ENCODE measurements around the gene HEPHL1. TPM values are rescaled to one million over a fixed set of nuclear protein-coding genes. Genes with fewer than 3 reads are reported as not detected.

HEPHL1 gene
- total RNA-seq, 1 experiment from 2014 or later, result not detected

DNA sequence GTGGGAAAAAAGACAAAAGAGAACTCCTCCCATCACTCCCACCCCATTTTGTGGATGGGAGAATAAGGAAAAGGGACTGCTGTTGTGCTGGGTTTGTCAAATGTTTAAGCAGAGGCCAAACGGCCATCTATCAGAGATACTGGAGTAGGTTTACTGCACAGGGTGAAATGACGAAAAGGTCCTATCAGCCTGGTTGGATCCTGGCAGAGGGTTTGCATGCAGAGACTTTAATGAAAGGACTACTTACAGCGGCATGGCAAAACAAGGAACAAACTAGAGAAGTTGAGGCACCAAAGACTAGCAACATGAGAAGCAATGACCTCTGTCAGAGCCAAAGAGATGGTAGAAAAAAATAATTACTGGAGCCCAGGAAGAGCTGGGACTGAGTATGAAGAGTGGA lies 32.2 kb upstream of the HEPHL1 start (continued):
- TF ChIP-seq, protein P1, sequence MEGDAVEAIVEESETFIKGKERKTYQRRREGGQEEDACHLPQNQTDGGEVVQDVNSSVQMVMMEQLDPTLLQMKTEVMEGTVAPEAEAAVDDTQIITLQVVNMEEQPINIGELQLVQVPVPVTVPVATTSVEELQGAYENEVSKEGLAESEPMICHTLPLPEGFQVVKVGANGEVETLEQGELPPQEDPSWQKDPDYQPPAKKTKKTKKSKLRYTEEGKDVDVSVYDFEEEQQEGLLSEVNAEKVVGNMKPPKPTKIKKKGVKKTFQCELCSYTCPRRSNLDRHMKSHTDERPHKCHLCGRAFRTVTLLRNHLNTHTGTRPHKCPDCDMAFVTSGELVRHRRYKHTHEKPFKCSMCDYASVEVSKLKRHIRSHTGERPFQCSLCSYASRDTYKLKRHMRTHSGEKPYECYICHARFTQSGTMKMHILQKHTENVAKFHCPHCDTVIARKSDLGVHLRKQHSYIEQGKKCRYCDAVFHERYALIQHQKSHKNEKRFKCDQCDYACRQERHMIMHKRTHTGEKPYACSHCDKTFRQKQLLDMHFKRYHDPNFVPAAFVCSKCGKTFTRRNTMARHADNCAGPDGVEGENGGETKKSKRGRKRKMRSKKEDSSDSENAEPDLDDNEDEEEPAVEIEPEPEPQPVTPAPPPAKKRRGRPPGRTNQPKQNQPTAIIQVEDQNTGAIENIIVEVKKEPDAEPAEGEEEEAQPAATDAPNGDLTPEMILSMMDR (IDR thresholded peaks at IDR 0.05 in 2 of 3, conservative IDR thresholded peaks at IDR 0.05 in 1 of 3; ENCODE audit: borderline replicate concordance in 1 of 3, insufficient read depth in 1 of 3, low read depth in 2 of 3, low read length in 2 of 3), result no peak
- TF ChIP-seq, protein P2, sequence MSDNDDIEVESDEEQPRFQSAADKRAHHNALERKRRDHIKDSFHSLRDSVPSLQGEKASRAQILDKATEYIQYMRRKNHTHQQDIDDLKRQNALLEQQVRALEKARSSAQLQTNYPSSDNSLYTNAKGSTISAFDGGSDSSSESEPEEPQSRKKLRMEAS (IDR thresholded peaks at IDR 0.05), result no peak
- TF ChIP-seq POLR2A (IDR thresholded peaks at IDR 0.05; ENCODE audit: borderline replicate concordance, extremely low read depth, insufficient read depth, insufficient read length), result no peak

DNA sequence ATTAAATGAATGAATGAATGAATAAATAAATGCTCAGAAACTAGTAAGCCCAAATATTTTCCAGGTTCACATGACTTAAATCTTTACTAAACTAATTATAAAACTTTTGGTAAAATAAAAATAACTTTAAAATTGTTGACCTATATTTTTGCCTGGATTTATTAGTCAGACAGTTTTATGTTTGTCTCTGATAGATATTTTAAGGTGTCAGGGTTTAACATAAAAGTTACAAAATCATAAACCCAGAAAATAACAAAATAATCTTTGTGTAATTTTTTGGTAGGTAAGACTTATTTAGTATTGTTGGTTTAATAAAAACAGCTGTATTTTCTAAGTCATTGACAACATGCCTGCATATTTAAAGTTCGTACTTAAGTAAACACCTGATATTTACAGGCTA lies 27.4 kb upstream of the HEPHL1 start:
- intact Hi-C loops (cut with micrococcal nuclease), result no loop called here
- ChIA-PET RAD21 (ENCODE audit: low non-redundant PET in 1 of 2, low total read pairs in 2 of 2, uncharacterized antibody in 2 of 2, unreplicated experiment in 2 of 2) (no interaction called here), POLR2A (no interaction called here)

More for the DNA sequence above, 27.4 kb upstream of the HEPHL1 start:
- Histone ChIP-seq H3K4me1 (ENCODE audit: control insufficient read depth in 1 of 2, insufficient read depth in 2 of 2, low read length in 2 of 2) (no peaks in the 10 kb centered on the region), H3K4me2 (ENCODE audit: low read length) (no peak overlapping the region), H3K9me3 (ENCODE audit: control insufficient read depth in 1 of 2, insufficient read depth in 1 of 2, low read depth in 1 of 2, low read length in 2 of 2) (0 out of 4 replicates have a peak, but pooled peaks cover 0 to 3% of the 10 kb centered on the region in 2 experiments), H3K27me3 (ENCODE audit: insufficient read depth, low read length) (no peaks in the 10 kb centered on the region), H2AFZ (ENCODE audit: low read depth, low read length, poor library complexity, severe bottlenecking) (no peak overlapping the region), H3K9me2 (ENCODE audit: insufficient read depth) (no peaks in the 10 kb centered on the region), H3K27ac (ENCODE audit: low read depth, low read length) (no peak overlapping the region), H3K79me2 (ENCODE audit: insufficient read depth, low read length) (no peaks in the 10 kb centered on the region), H4K20me1 (ENCODE audit: insufficient read depth) (no peaks in the 10 kb centered on the region), H3K4me3 (replicated peaks in 1 of 2; ENCODE audit: low read depth in 1 of 2, low read length in 2 of 2) (no peak overlapping the region), H3K9ac (ENCODE audit: low read length) (no peak overlapping the region), H3K36me3 (ENCODE audit: control insufficient read depth in 1 of 2, insufficient read depth in 2 of 2, low read length in 2 of 2) (no peaks in the 10 kb centered on the region)
- TF ChIP-seq CBX3 (IDR thresholded peaks at IDR 0.05; ENCODE audit: low read depth) (peak; percentile 59; the same call in 1 of the 2 replicates), TCF7L2 (IDR thresholded peaks at IDR 0.05; ENCODE audit: borderline replicate concordance, extremely low read depth, insufficient read depth, insufficient read length) (no peak)
- TF ChIP-seq, protein P3, sequence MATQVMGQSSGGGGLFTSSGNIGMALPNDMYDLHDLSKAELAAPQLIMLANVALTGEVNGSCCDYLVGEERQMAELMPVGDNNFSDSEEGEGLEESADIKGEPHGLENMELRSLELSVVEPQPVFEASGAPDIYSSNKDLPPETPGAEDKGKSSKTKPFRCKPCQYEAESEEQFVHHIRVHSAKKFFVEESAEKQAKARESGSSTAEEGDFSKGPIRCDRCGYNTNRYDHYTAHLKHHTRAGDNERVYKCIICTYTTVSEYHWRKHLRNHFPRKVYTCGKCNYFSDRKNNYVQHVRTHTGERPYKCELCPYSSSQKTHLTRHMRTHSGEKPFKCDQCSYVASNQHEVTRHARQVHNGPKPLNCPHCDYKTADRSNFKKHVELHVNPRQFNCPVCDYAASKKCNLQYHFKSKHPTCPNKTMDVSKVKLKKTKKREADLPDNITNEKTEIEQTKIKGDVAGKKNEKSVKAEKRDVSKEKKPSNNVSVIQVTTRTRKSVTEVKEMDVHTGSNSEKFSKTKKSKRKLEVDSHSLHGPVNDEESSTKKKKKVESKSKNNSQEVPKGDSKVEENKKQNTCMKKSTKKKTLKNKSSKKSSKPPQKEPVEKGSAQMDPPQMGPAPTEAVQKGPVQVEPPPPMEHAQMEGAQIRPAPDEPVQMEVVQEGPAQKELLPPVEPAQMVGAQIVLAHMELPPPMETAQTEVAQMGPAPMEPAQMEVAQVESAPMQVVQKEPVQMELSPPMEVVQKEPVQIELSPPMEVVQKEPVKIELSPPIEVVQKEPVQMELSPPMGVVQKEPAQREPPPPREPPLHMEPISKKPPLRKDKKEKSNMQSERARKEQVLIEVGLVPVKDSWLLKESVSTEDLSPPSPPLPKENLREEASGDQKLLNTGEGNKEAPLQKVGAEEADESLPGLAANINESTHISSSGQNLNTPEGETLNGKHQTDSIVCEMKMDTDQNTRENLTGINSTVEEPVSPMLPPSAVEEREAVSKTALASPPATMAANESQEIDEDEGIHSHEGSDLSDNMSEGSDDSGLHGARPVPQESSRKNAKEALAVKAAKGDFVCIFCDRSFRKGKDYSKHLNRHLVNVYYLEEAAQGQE (IDR thresholded peaks at IDR 0.05; ENCODE audit: low read depth), result no peak
- ATAC-seq, result no peak
- CTCF ChIA-PET, result no interaction called here
- no peak for DNase-seq (ENCODE audit: low read depth, low spot score)
- BruUV-seq (replicated peaks), result no TSS peak

Measured in HCT116 (cell line).